Upper lobe of left lung (tissue), 6 donors: Measurements from ENCODE around the gene ZNF641. TPM values are rescaled to one million over a fixed set of nuclear protein-coding genes. Genes with fewer than 3 reads are reported as not detected.

ENCODE experiments used
- ATAC-seq, 2 donors: fragments of 200-7000 bp; cut with Tn5 transposase; one replicate each; pipeline ENCODE4 v1.9.1; 2022; ENCODE audit warnings: mild to moderate bottlenecking in 2 of 2, moderate library complexity in 2 of 2; ENCODE audit not compliant: low FRiP score in 2 of 2
- DNase-seq, 2 donors: peaks; one replicate each; pipeline ENCODE4 v3.0.0-alpha.2; 2019 to 2020
- H3K27ac ChIP-seq, 4 donors: fragments of 200-600 bp; sonication (generic); one replicate each; pipeline ENCODE4 v1.5.1; 2016 to 2019
- H3K27me3 ChIP-seq, 4 donors: fragments of 200-600 bp; sonication (generic); one replicate each; pipeline ENCODE4 v1.5.1; 2017 to 2019
- H3K36me3 ChIP-seq, 4 donors: fragments of 200-600 bp; sonication (generic); one replicate each; pipeline ENCODE4 v1.5.1; 2016 to 2019
- H3K4me1 ChIP-seq, 4 donors: fragments of 200-600 bp; sonication (generic); one replicate each; pipeline ENCODE4 v1.5.1; 2018 to 2019
- H3K4me3 ChIP-seq, 4 donors: fragments of 200-600 bp; sonication (generic); one replicate each; pipeline ENCODE4 v1.5.1; 2017 to 2019; ENCODE audit warnings: mild to moderate bottlenecking in 2 of 4, moderate library complexity in 1 of 4
- H3K9me3 ChIP-seq, 4 donors: fragments of 200-600 bp; sonication (generic); one replicate each; pipeline ENCODE4 v1.5.1; 2018 to 2019
- EP300 ChIP-seq, 4 donors: sonication (generic); formaldehyde crosslinking; IDR thresholded peaks; one replicate each; pipeline ENCODE4 v1.5.1; 2017; ENCODE audit warnings: antibody characterized with exemption in 4 of 4, control low read depth in 2 of 4
- POLR2A ChIP-seq, 4 donors: fragments of 450-650 bp; IDR thresholded peaks; one replicate each; pipeline ENCODE4 v1.5.1; 2016 to 2017; ENCODE audit warnings: antibody characterized with exemption in 4 of 4, mild to moderate bottlenecking in 2 of 4
- POLR2AphosphoS5 ChIP-seq, 2 donors: sonication (generic); formaldehyde crosslinking; IDR thresholded peaks; one replicate each; pipeline ENCODE4 v1.5.1; 2017; ENCODE audit warnings: antibody characterized with exemption in 2 of 2
- WGBS, 2 donors: methylation state at CpG; one replicate each; pipeline ENCODE4 v1.1.5; 2017 to 2018; 5-methylcytosine and 5-hydroxymethylcytosine counted together
- total RNA-seq, 6 donors: library from RNA; depleted of rRNA in 4 of 6; stranded (reverse); fragments of >200 nt in 4 of 6; gene quantifications; one replicate each; pipeline versions ENCODE4 v1.1.0 to v1.2.1, GENCODE V29; 2016 to 2021
- TF ChIP-seq, protein P1 (sequence below), 6 experiments: fragments of 450-650 bp in 4 of 6; fragments of 200-600 bp in 2 of 6; sonication (generic) in 2 of 6; IDR thresholded peaks; one replicate each; pipeline ENCODE4 v1.5.1; 2016 to 2019; ENCODE audit warnings: antibody characterized with exemption in 6 of 6
- donor health status: DM: no; HTN: no; CAD: no; lungs with moderate emphysema.
- donor health status: DM: no; HTN: yes; CAD: no; lungs with severe emphysema.

ZNF641 gene
- total RNA-seq, 6 donors from 2014 or later, result 16.8 to 60.8 (median 24.6) TPM

GRCh38 chr12:48331399-48331798 is 19.3 kb downstream of the ZNF641 start:
- Histone ChIP-seq H3K27ac (no peak overlapping the region), H3K27me3 (no peaks in the 10 kb centered on the region), H3K36me3 (no peaks in the 10 kb centered on the region), H3K4me3 (no peak overlapping the region), H3K9me3 (no peaks in the 10 kb centered on the region), H3K4me1 (peaks cover 0 to 8% (median 3%) of the 10 kb centered on the region in 4 donors)
- peak in 1 of 2 donors; percentile 73 for ATAC-seq
- TF ChIP-seq EP300 (IDR thresholded peaks at IDR 0.05) (no peak), POLR2AphosphoS5 (IDR thresholded peaks at IDR 0.05) (no peak), POLR2A (IDR thresholded peaks at IDR 0.05) (no peak)
- TF ChIP-seq, protein P1, sequence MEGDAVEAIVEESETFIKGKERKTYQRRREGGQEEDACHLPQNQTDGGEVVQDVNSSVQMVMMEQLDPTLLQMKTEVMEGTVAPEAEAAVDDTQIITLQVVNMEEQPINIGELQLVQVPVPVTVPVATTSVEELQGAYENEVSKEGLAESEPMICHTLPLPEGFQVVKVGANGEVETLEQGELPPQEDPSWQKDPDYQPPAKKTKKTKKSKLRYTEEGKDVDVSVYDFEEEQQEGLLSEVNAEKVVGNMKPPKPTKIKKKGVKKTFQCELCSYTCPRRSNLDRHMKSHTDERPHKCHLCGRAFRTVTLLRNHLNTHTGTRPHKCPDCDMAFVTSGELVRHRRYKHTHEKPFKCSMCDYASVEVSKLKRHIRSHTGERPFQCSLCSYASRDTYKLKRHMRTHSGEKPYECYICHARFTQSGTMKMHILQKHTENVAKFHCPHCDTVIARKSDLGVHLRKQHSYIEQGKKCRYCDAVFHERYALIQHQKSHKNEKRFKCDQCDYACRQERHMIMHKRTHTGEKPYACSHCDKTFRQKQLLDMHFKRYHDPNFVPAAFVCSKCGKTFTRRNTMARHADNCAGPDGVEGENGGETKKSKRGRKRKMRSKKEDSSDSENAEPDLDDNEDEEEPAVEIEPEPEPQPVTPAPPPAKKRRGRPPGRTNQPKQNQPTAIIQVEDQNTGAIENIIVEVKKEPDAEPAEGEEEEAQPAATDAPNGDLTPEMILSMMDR (IDR thresholded peaks at IDR 0.05), result no peak
- DNase-seq, result no peak
- WGBS, 2 donors, result 68 to 78% methylated on average over 2 of the region's 2 CpGs

- peak in 1 of 2 donors; percentile 11 for ATAC-seq
- 87 to 91% methylated on average over 55 of the region's 55 CpGs for WGBS, 2 donors
- Histone ChIP-seq H3K27me3 (no peaks in the 10 kb centered on the region), H3K4me1 (no peaks in the 10 kb centered on the region), H3K4me3 (no peak overlapping the region), H3K36me3 (no peaks in the 10 kb centered on the region), H3K27ac (no peak overlapping the region), H3K9me3 (no peaks in the 10 kb centered on the region)
- TF ChIP-seq POLR2AphosphoS5 (IDR thresholded peaks at IDR 0.05), result no peak
- no peak for TF ChIP-seq POLR2A (IDR thresholded peaks at IDR 0.05)
- TF ChIP-seq, protein P1 (IDR thresholded peaks at IDR 0.05), result no peak
- no peak for TF ChIP-seq EP300 (IDR thresholded peaks at IDR 0.05)
- DNase-seq, result peak in 1 of 2 donors; percentile 81
Observed at GRCh38 chr12:48329199-48329939, 21.4 kb downstream of the ZNF641 start.

GRCh38 chr12:48316491-48316890 is 34.2 kb downstream of the ZNF641 start:
- no peak for TF ChIP-seq POLR2A (IDR thresholded peaks at IDR 0.05)
- TF ChIP-seq POLR2AphosphoS5 (IDR thresholded peaks at IDR 0.05), result no peak
- TF ChIP-seq, protein P1 (IDR thresholded peaks at IDR 0.05), result no peak
- TF ChIP-seq EP300 (IDR thresholded peaks at IDR 0.05), result no peak
- H3K27ac ChIP-seq, result no peak overlapping the region
- no peaks in the 10 kb centered on the region for H3K4me1 ChIP-seq
- no peak for DNase-seq
- ATAC-seq, result no peak
- no peaks in the 10 kb centered on the region for H3K36me3 ChIP-seq
- H3K9me3 ChIP-seq, result peaks cover 0 to 8% (median 0%) of the 10 kb centered on the region in 4 donors
- no peaks in the 10 kb centered on the region for H3K27me3 ChIP-seq
- H3K4me3 ChIP-seq, result no peak overlapping the region
- WGBS, 2 donors, result 90 to 96% methylated on average over 2 of the region's 2 CpGs

GRCh38 chr12:48311313-48311712 is 39.4 kb downstream of the ZNF641 start:
- no peak for TF ChIP-seq POLR2A (IDR thresholded peaks at IDR 0.05)
- TF ChIP-seq, protein P1 (IDR thresholded peaks at IDR 0.05), result no peak
- no peak for TF ChIP-seq EP300 (IDR thresholded peaks at IDR 0.05)
- TF ChIP-seq POLR2AphosphoS5 (IDR thresholded peaks at IDR 0.05), result no peak
- H3K36me3 ChIP-seq, result no peaks in the 10 kb centered on the region
- H3K4me1 ChIP-seq, result no peaks in the 10 kb centered on the region
- no peak for ATAC-seq
- DNase-seq, result no peak
- peaks cover 0 to 6% (median 0%) of the 10 kb centered on the region in 4 donors for H3K9me3 ChIP-seq
- no peak overlapping the region for H3K4me3 ChIP-seq
- no peak overlapping the region for H3K27ac ChIP-seq
- WGBS, 2 donors, result 48 to 67% methylated on average over 3 of the region's 3 CpGs
- no peaks in the 10 kb centered on the region for H3K27me3 ChIP-seq

GRCh38 chr12:48307269-48307668 is 43.5 kb downstream of the ZNF641 start:
- H3K36me3 ChIP-seq, result no peaks in the 10 kb centered on the region
- no peak overlapping the region for H3K27ac ChIP-seq
- H3K4me1 ChIP-seq, result peaks cover 0 to 8% (median 4%) of the 10 kb centered on the region in 4 donors
- WGBS, 2 donors, result 95 to 97% methylated on average over 13 of the region's 13 CpGs
- H3K9me3 ChIP-seq, result no peaks in the 10 kb centered on the region
- DNase-seq, result peak in 1 of 2 donors; percentile 50
- TF ChIP-seq EP300 (IDR thresholded peaks at IDR 0.05), result no peak
- TF ChIP-seq POLR2AphosphoS5 (IDR thresholded peaks at IDR 0.05), result no peak
- TF ChIP-seq POLR2A (IDR thresholded peaks at IDR 0.05), result no peak
- H3K4me3 ChIP-seq, result no peak overlapping the region
- H3K27me3 ChIP-seq, result no peaks in the 10 kb centered on the region
- ATAC-seq, result no peak
